SK-N-SH (cell line): Measurements from ENCODE around the gene OSBPL2.

Source experiments
- ELF1 ChIP-seq: IDR thresholded peaks from 2 replicates; pipeline ENCODE4 v1.4.0; 2012
- EZH2phosphoT487 ChIP-seq: fragments of 200-600 bp; sonication (generic); IDR thresholded peaks from 2 replicates; pipeline ENCODE4 v1.6.1; 2017; ENCODE audit warnings: low read depth, mixed run types, mild to moderate bottlenecking, antibody characterized with exemption, moderate library complexity, borderline replicate concordance
- FOXM1 ChIP-seq: IDR thresholded peaks from 2 replicates; pipeline ENCODE4 v1.4.0; 2012; ENCODE audit warnings: low read depth, mild to moderate bottlenecking
- MAX ChIP-seq: IDR thresholded peaks from 2 replicates; pipeline ENCODE4 v1.4.0; 2012; ENCODE audit warnings: low read depth
- NRF1 ChIP-seq: IDR thresholded peaks from 2 replicates; pipeline ENCODE4 v1.6.1; 2012; ENCODE audit warnings: low read depth, mild to moderate bottlenecking, low read length
- POLR2AphosphoS5 ChIP-seq: IDR thresholded peaks from 2 replicates; pipeline ENCODE4 v1.6.1; 2012; ENCODE audit warnings: low read depth, low read length
- REST ChIP-seq: IDR thresholded peaks from 2 replicates; pipeline ENCODE4 v1.6.1; 2012; ENCODE audit warnings: mild to moderate bottlenecking, low read depth, low read length, moderate library complexity
- RFX5 ChIP-seq: IDR thresholded peaks from 2 replicates; pipeline ENCODE4 v1.6.1; 2012; ENCODE audit warnings: mild to moderate bottlenecking, improper control_type of control experiment, low read length
- SIN3A ChIP-seq: IDR thresholded peaks from 2 replicates; pipeline ENCODE4 v1.6.1; 2012; ENCODE audit warnings: low read depth, mild to moderate bottlenecking, low read length, moderate library complexity, borderline replicate concordance
- SMC3 ChIP-seq: IDR thresholded peaks from 2 replicates; pipeline ENCODE4 v1.6.1; 2012; ENCODE audit warnings: low read depth, low read length, improper control_type of control experiment
- TAF1 ChIP-seq: IDR thresholded peaks from 2 replicates; pipeline ENCODE4 v1.6.1; 2012; ENCODE audit warnings: low read depth, mild to moderate bottlenecking, low read length, moderate library complexity, borderline replicate concordance
- TF ChIP-seq, protein P1 (sequence below): fragments of 200-600 bp; sonication (generic); IDR thresholded peaks from 2 replicates; pipeline ENCODE4 v1.6.1; 2017; ENCODE audit warnings: antibody characterized with exemption, mild to moderate bottlenecking, moderate library complexity
- TF ChIP-seq, protein P2 (sequence below): IDR thresholded peaks from 2 replicates; pipeline ENCODE4 v1.4.0; 2012; ENCODE audit warnings: low read depth, borderline replicate concordance

DNA sequence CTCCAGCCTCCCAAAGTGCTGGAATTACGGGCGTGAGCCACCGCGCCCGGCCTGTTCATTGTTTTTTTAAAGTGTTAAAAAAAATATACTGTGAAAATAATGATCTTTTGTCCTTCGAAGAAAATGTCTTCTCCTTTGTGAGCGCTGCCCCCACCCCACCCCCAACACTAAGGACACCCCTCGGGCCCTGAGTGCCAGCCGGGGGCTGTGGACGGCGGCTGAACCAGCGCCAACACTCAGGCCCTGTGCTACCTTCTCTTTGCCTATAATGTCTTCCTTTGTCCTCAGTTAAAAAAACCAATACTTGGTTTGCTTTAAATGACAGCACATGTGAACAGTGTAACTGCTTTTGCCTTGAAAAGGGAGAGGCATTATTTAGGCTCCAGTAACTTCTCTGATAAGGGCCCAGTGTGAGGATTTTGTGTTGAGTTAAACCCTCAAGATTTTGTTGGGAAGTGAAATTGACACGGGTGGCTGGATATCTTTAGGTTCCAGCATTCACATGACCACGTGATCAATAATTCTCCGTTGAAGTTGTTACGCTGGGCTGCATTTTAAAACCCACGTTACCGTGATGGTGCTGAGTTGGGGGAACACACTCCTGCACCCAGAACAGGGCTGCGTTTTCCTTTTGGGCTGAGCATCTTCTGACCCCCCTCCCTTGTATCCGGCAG, 54.9 kb downstream of the OSBPL2 start:
- TF ChIP-seq, protein P1, sequence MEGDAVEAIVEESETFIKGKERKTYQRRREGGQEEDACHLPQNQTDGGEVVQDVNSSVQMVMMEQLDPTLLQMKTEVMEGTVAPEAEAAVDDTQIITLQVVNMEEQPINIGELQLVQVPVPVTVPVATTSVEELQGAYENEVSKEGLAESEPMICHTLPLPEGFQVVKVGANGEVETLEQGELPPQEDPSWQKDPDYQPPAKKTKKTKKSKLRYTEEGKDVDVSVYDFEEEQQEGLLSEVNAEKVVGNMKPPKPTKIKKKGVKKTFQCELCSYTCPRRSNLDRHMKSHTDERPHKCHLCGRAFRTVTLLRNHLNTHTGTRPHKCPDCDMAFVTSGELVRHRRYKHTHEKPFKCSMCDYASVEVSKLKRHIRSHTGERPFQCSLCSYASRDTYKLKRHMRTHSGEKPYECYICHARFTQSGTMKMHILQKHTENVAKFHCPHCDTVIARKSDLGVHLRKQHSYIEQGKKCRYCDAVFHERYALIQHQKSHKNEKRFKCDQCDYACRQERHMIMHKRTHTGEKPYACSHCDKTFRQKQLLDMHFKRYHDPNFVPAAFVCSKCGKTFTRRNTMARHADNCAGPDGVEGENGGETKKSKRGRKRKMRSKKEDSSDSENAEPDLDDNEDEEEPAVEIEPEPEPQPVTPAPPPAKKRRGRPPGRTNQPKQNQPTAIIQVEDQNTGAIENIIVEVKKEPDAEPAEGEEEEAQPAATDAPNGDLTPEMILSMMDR: no peak
- TF ChIP-seq MAX (no peak), POLR2AphosphoS5 (no peak), FOXM1 (no peak), NRF1 (no peak), SMC3 (no peak), ELF1 (no peak), SIN3A (no peak), RFX5 (no peak), REST (no peak), TAF1 (no peak), EZH2phosphoT487 (no peak)
- TF ChIP-seq, protein P2, sequence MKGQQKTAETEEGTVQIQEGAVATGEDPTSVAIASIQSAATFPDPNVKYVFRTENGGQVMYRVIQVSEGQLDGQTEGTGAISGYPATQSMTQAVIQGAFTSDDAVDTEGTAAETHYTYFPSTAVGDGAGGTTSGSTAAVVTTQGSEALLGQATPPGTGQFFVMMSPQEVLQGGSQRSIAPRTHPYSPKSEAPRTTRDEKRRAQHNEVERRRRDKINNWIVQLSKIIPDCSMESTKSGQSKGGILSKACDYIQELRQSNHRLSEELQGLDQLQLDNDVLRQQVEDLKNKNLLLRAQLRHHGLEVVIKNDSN: no peak
